Measurements from ENCODE around the gene ANXA4.
"Not testable (repeated sequence)": the region's sequence is repeated elsewhere in the genome, so short reads cannot be mapped to it uniquely, and the experiment has no call there.

Gene ANXA4

DNA sequence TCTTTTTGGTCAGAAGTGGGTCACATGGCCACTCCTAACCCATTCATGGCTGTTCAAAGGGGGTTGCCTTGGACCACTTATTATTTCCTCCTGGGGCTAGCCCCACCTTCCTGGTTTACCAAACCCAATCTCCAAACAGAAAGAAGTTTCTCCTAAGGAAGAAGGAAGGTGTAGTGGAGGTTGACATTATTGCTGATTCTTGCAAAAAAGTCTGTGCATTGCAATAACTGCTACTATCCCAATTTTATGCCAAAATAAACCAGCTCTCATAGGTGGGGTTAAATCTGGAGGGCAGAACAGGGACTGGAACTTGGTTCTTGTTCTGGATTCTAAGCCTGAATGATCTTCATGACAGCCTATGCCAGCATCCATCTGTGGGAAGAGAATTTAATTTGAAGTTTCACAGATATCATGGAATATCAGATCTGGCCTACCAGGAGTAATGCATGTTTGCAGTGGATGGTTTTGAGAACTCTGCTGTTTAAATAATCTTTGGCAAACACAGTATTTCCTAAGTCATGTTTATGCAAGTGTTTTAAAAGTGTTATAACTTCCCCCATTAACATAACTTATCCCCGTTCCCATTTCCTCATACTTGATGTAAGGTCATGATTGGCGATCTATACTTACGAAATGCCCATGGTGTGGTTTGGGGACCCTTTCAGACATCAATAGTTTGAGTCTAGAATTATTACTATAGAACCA is 11.9 kb downstream of the ANXA4 start:
- no peak for DNase-seq (ENCODE audit: low read depth, low spot score)

DNA sequence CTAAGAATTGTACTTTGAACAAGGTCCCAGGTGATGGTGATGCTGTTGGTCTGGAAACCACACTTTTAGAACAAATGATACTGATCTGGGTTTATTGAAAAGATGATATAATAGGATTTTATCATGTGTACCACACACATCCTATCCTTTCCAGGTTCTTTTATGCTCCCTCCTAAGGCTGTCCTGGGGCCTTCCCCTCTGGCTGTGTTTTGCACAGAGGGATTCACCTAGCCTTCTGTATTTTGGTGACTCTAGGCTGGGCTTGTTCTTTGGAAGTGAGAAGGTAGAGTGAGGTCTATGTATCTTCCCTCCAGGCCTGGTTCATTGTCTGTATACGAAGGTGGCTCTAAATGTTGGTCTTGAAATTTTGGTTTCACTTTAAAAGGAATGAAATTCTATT is 12.7 kb downstream of the ANXA4 start:
- no peak for DNase-seq (ENCODE audit: low read depth, low spot score)

DNA sequence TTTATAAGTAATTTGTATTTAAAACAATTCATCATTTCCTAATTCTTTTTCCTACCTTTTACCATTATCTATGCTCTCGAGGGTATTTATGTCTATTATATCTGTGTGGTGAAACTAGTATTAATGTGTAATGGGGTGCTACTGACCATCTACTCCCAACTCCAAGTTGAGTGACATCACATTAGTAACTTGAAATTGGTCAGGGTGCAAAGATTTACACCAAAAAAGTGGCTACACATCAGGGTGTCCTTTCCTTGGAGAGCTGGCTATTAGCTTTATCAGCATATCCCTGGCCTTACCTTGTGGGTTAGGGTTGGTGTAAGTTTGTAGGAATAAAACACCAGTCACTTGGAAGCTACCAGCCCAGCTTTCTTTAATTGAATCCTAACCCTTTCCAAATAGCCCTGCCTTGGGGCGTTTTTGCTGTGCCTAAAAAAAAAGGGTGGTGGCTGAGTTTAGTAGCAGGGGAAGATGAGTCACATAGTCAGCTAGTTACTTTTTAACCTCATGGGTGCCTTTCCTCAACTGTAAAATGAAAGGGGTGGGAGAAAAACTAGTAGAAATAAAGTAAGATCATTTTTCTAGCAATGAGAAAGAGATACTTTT is 14.0 kb downstream of the ANXA4 start:
- no peak for DNase-seq (ENCODE audit: low read depth, low spot score)

DNA sequence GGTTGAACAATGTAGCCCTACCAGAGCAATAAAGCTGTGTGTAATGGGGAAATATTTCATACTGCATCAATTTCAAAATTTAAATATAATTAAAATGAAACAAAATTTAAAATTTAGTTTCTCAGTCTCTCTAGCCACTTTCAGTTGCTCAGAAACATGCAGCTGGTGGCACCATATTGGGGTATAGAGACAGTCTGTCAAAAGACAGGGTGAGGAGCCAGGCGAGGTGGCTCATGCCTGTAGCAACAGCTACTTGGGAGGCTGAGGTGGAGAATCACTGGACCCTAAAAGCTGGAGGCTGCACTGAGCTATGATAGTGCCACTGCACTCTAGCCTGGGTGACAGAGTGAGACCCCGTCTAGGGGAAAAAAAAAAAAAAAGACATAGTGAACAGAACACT is 20.1 kb downstream of the ANXA4 start:
- DNase-seq (ENCODE audit: low read depth, low spot score): no peak

DNA sequence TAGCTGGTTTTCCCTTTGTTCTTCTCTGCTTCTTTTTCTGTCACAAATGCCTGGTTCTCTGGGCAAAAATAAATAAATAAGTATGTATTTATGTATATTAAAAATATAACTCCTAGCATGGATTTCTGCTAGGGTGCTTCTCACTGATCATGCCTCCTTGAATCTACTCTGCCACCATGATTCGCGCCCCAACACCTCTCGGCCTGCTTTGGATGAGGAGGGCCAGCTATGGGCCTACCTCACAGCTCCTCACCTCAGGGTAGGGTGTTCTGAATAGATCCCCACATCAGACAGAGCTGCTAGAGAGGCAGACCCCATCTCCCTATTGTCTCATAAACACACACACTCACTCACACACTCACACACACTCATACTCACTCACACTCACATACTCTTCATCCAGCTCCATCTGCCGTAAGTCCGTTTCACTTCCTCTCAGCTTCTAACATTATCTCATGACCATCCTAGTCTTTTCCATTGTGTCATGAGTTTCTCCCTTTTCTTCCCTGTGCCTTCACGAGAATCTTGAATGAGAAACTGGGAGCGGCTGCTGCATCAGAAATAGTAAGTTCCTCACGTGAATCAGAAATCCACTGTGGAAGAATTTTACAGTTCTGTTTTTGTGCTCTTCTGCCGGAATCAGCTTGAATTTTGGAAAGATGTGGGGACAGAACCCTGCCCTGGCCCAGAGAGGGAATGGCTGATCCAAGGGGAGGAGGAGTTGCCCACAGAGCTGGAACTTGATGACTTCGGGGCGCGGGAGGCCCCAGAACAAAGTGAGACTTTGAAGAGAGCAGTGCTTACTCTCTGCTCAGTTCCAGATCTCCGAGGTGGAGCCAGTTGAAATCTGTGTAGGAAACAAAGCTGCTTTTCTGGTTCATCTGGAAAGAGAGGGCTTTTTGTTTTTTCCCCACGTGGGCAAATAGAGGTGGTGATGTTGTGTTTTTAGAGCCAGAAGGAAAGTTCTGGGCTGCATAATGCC is 20.9 kb downstream of the ANXA4 start:
- no peak for DNase-seq (ENCODE audit: low read depth, low spot score)

DNA sequence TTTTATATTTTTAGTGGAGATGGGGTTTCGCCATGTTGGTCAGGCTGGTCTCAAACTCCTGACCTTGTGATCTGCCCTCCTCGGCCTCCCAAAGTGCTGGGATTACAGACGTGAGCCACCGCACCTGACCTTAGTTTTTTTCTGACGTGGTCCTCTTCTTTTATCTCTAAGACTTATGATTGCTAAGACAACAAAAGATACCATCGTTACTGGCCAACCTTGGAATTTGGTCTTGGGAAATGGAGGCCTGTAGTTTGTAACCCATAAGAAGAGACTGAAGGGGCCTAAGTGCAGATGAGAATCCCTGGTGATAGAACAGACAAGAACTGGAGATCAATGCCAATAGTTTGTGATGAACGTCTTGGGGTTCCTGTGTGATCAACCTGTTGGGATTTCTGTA is 21.9 kb downstream of the ANXA4 start:
- not testable (repeated sequence) for DNase-seq (ENCODE audit: low read depth, low spot score)

DNA sequence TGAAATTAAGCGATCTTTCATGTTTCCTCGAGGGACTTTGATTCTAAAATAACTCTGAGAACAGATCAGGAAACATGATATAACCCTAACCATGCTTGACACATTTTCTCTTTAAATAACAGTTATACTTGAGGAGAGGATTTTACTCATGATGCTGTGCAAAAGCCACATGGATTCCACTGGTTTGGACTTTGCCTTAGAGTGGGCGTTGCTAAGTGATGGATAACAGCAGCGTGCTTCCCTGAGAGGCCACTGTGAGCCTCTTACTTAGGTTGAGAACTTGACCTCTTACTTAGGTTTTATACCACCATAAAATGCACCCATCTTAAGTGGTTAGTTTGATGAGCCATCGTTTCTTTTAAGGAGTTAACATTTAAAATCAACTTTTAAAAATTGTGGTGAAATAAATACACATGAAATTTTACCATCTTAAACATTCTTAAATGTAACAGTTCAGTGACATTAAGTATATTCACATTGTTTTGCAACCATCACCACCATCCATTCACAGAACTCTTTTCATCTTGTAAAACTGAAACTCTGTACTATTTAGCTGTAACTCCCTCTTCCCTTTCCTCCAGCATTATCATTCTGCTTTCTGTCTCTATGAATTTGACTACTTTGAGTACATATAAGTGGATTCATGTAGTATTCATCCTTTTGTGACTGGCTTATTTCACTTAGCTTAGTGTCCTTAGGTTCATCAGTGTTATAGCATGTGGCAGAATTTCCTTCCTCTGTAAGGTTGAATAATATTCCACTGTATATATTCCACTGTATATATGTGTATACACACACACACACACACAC is 22.6 kb downstream of the ANXA4 start:
- no peak for DNase-seq (ENCODE audit: low read depth, low spot score)

DNA sequence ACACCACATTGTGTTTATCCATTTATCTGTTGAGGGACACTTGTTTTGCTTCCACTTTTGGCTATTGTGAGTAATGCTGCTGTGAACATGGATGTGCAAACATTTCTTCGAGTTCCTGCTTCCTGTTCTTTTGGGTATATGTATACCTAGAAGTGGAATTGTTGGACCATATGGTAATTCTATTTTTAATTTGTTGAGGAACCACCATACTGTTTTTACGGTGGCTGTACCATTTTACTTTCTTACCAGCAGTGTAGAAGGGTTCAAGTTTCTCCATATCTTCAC is 23.1 kb downstream of the ANXA4 start:
- DNase-seq (ENCODE audit: low read depth, low spot score): no peak

DNA sequence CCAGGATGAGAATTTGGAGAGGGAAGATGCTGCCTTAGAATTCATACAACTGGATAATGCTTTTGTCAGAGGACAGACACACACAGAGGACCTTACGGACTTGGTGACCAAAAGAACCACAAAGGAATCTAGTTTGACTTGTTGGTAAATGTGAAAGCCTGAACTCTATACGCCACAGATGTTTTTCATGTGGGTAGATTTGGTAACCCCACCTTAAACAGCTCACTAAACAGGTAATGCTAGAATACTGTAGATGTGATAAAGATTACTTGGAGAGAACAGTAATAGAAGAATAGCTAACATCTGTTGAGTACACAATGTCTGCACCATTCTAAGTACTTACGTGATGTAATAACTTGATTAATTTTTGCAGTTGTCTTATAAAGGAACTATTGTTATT is 24.1 kb downstream of the ANXA4 start:
- DNase-seq (ENCODE audit: low read depth, low spot score): no peak

DNA sequence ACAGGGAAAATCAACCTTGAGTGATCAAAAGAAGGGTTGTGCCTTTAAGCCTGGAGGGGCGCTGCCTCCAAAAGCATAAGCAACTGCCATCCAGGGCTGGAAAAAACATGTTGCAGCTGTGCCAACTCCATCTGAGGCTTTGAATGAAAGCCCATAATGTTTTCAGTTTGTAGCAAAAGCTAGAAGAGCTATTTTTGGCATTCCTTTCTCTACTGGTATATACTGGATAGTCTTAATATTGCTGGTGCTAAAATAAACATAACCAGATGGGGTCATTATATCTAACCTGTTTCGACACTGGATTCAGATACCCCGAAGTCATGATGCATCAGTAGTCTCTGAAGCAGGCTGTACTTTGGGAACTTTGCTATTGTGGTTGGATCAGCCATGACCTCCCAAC is 25.1 kb downstream of the ANXA4 start:
- DNase-seq (ENCODE audit: low read depth, low spot score): no peak

DNA sequence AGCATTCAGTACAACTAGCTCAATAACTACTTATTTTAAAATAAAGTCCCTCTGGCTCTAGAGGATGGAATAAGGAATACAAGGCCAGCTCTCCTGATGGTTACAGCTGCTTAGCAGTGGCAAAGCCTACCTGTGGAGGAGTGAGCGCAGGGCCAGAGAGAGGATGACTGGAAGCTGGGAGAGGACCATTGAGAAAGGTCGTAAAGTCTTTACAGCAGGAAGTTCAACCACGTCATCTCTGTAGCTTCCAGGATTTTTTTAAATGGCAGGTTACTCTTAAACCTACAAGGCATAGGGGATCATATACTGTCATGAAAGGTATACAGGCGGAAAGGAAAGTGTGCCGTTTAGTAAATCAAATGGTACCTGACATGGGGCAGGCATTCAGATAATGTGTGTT is 26.3 kb downstream of the ANXA4 start:
- no peak for DNase-seq (ENCODE audit: low read depth, low spot score)

DNA sequence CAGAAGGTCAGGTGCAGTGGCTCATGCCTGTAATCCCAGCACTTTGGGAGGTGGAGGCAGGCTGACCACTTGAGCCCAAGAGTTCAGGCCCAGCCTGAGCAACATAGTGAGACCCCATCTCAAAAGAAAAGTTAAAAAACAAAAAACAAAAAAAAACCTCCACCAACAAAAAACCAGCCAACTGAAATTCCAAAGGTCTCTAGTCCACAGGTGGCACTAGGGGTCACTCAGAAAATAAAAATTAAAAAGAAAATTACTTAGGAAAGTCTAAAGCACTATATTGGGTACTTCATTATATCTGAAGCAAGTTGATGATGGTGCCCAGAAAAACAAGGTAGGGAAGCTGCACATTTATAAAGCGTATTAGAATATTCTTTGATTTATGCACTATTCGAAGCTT is 26.9 kb downstream of the ANXA4 start:
- DNase-seq (ENCODE audit: low read depth, low spot score): no peak

DNA sequence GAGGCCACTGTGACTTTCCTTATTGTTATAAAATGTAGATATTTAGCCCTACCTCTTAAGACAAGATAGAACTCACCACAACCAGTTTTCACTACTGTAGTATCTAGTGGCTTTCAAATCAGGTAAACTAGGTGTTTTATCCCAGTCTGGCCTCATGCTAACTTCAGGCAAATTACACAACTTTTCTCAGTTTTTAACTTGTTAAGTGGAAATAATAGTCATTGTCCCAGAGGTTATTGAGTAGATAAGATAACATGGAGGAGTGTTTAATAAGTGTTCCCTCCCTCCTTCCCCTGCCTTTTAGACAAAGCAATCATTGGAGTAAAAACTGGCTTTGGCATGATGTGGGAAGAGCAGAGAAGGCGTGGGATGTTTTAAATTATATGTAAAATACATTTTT is 27.3 kb downstream of the ANXA4 start:
- DNase-seq (ENCODE audit: low read depth, low spot score): no peak

DNA sequence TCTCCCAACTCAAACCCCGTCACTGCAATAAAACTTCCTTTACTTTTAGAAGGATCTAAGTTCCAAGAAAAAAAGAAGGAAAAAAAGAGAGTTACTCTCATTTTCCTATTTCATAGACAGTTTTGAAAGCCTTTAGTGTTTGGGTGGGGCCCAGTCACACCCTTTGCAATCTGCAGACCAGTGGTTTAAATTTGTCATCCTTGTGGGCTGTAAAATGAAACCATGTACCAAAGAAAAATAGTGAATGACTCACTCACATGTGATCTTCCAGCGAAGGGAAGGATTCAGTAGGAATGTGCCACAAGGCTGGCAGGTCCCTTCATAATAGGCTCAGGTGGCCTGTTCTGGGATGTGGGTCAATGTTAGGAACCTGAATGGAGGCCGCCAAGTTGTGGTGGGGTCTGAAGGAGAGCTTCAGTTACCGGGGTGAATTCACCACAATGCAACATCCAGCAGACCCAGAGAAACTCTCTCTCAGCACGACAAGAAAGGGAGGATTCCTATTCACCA is 28.3 kb downstream of the ANXA4 start:
- DNase-seq (ENCODE audit: low read depth, low spot score): no peak

DNA sequence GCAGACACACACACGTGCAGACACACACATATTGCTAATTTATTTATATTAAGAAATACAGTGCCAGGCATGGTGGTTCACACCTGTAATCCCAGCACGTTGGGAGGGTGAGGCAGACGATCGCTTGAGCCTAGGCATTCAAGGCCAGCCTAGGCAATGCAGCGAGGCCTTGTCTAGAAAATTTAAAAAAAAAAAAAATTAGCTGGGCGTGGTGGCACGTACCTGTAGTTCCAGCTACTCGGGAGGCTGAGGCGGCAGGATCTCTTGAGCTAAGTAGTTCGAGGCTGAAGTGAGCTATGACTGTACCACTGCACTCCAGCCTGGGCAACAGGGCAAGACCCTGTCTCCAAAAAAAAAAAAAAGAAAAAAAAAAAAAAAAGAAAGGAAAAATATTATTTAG is 28.8 kb downstream of the ANXA4 start:
- no peak for DNase-seq (ENCODE audit: low read depth, low spot score)

DNA sequence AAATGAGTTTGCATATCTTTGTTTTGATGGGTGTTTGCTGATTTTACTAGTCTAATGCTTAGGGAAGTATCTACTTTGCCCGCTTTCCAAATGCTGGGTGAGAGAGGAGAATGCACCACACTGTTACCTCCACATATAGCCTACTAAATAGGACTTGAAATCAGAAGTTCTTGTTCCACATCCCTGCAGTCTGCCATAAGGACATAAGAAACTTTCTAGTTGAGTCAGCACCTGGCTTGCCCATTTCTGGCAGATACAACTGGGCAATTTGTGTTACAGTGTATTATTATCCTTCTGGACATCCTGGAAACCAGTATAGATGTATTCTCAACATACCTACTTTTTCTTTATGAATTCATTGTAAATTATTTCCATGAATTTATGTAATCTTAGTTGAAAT is 29.5 kb downstream of the ANXA4 start:
- no peak for DNase-seq (ENCODE audit: low read depth, low spot score)

DNA sequence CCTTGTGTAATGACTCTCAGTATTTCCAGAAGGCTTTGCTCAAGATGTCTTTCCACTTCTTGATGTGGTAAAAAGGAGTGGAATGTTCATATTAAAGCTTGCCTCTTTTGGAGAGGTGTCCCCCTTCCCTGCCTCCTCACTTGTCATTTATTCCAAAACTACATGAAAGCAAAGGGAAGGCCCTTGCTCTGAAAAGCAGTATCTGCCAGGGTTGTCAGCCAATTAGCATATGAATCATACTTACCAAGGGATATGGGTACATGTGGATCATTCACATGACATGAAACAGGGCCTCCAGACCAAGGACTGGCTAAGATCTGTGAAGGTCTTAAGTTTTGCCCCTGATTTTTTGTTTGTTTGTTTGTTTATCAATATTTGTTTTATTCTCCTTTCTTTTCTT is 31.3 kb downstream of the ANXA4 start:
- DNase-seq (ENCODE audit: low read depth, low spot score): no peak

DNA sequence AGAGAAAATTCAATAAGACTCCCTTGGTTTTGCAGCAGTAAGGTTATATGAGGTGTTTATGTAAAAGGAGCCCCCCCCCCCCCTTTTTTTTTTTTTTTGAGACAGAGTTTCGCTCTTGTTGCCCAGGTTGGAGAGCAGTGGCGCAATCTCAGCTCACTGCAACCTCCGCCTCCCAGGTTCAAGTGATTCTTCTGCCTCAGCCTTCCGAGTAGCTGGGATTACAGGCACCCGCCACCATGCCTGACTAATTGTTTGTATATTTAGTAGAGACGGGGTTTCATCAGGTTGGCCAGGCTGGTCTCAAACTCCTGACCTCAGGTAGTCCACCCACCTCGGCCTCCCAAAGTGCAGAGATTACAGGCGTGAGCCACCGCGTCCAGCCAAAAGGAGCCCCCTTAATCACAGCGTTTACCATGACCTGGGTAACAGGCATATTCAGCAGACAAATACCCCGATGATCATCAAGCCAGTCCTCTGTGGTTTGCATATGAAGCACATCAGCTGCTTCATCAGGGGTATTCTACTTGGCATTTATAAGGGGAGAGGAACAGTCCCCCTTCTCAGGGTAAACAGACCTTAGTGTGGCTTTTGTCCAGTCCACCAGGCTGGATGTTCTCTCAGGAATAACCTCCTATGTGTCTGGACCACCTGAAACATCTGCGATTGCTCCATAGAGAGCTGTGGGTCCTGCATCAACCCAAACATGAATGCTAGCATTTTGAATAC is 32.5 kb downstream of the ANXA4 start:
- not testable (repeated sequence) for DNase-seq (ENCODE audit: low read depth, low spot score)

DNA sequence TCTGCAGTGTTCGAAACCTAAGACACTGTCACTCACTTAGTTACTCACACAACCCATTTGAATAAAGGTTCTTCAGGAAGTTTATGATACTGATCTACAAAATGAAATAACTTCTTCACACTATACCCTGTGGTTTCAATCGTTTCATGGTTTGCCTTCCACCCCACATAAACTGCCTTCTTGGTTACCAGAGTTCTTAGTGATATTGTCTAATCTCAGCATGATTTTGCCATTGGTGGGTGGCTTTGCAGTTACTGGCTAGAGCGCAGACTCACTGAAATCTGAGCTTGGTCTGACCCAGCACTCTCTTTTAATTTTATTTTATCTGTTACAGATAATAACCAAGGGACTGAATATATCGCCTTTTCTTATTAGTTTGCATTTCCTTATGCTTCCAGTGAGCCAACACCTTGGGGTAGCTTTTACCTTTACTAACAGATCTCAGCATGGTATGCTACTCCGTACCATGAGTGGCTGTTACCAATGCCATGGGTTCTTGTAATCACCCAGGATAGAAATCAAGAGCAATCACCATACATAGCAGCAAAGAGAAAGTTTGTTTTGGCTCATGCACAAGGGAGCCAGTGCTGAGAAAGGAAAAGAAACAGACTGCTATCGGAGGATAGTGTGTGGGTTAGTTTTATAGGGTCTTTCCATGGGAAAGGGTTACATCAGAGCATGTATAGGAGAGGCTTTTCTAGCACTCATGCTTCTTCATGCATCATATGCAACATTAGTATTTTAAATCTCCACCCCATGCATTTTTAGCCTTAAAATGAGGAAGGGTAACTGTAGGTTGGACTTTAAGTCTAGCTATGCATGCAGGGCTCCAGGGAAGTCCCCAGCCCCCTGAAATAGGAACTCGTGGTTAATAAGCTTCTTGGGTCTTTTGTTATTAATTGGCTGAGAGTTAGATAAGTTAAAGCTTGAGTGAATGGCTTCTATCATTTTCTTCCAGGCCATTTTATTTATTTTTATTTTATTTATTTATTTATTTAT is 33.3 kb downstream of the ANXA4 start:
- no peak for DNase-seq (ENCODE audit: low read depth, low spot score)

Measured in activated naive CD8-positive, alpha-beta T cell treated with anti-CD3 and anti-CD28 coated beads, Interleukin-2, amount 50 U/mL, for 16 hours (primary cell).